GM12864 (cell line): ENCODE results near the gene CDC7.

ENCODE experiments used
- DNase-seq: peaks from one replicate; pipeline ENCODE4 v3.0.0-alpha.2; 2011; ENCODE audit warnings: low read depth
- H3K4me3 ChIP-seq: 2 replicates; pipeline ENCODE4 v1.5.1; 2011; ENCODE audit warnings: mild to moderate bottlenecking, low read depth, low read length, control low read depth
- TF ChIP-seq, protein P1 (sequence below): IDR thresholded peaks from 2 replicates; pipeline ENCODE4 v1.5.1; 2011; ENCODE audit warnings: low read depth, mild to moderate bottlenecking, moderate library complexity, low read length, control low read depth, inconsistent platforms; ENCODE audit errors: missing control alignments

The CDC7 gene

DNA sequence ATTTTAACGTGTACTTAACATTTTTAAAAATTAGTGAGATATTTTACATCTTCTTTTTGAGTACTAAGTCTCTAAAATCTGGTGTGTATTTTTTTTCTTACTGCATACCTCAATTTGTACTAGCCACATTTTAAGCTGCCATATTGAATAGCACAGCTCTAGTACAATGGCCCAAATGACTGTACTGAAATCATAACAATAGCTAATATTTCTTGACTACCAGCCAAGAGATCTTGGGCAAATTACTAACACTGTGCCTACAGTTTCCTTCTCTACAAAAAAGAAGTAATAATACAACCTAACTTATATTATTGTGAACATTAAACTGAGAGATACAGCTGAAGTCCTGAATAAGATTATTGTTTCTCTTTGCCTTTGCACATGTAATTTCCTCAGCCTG, 57.2 kb downstream of the CDC7 start:
- TF ChIP-seq, protein P1, sequence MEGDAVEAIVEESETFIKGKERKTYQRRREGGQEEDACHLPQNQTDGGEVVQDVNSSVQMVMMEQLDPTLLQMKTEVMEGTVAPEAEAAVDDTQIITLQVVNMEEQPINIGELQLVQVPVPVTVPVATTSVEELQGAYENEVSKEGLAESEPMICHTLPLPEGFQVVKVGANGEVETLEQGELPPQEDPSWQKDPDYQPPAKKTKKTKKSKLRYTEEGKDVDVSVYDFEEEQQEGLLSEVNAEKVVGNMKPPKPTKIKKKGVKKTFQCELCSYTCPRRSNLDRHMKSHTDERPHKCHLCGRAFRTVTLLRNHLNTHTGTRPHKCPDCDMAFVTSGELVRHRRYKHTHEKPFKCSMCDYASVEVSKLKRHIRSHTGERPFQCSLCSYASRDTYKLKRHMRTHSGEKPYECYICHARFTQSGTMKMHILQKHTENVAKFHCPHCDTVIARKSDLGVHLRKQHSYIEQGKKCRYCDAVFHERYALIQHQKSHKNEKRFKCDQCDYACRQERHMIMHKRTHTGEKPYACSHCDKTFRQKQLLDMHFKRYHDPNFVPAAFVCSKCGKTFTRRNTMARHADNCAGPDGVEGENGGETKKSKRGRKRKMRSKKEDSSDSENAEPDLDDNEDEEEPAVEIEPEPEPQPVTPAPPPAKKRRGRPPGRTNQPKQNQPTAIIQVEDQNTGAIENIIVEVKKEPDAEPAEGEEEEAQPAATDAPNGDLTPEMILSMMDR: no peak
- no peak overlapping the region for H3K4me3 ChIP-seq
- DNase-seq: no peak

DNA sequence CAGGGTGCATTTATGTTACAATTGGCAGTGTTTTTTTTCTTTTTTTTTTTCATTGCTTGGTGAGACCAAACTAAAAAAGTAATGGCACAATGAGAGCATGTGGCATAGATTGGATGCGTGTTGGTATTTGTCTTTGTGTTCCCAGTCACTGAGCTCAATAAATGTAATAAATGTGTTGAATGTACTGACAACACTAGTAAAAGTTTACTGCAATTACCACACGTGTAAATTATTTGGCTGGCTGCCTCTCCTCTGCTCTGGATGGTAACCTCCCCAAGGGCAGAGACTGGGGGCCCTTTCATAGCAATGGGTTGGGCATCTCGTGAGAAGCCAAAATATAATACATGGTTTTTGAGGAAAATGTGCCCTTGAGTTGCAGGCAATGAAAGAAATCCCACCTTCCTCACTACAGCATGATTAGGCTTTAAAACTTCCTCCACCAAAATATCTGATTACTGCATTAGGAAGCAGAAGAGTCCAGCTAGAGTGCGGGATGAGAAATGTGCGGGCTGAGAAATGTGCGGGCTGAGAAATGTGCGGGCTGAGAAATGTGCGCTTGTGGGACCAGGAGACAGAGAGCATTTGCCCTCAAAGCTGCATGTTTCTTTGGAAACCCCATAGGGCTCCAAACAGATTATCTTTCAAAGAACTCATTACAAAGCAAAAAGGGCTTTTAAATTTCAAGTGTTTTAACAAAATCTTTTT, 58.5 kb downstream of the CDC7 start:
- H3K4me3 ChIP-seq: no peak overlapping the region
- DNase-seq: no peak
- TF ChIP-seq, protein P1: no peak

DNA sequence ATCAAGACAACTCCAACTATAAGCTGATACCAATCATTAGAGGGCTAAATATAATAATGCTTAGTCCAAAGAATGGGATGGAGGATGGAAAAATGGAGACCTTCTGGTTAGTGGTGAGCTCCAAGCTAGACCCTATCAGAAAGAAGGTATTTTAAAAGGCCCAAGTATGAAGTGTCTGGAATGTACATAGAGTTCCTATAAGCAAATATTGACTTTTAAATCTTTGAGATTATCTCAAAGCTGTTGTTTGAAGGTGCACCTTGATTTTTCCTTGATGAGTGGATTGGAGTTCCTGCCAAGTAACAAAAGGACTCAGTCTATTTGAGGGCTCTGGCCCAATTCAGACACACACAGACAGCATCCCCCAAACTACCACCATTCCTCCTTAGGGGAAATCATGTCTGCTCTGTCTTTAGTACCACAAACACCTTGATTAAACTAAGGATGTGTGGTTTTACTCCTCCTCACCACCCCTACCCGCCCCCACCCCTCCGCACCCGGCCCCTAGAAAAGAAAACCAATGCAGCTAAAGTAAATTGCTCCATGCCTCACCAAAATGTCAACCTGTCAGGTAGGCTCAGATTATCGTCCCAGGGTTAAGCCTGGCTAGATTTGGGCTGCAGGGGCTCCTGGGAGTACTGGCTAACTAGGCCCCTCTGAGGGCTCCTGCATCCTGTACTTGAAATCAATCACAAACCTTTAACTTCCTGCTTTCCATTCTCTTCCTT, 59.4 kb downstream of the CDC7 start:
- no peak for DNase-seq
- TF ChIP-seq, protein P1: no peak
- H3K4me3 ChIP-seq: no peak overlapping the region

DNA sequence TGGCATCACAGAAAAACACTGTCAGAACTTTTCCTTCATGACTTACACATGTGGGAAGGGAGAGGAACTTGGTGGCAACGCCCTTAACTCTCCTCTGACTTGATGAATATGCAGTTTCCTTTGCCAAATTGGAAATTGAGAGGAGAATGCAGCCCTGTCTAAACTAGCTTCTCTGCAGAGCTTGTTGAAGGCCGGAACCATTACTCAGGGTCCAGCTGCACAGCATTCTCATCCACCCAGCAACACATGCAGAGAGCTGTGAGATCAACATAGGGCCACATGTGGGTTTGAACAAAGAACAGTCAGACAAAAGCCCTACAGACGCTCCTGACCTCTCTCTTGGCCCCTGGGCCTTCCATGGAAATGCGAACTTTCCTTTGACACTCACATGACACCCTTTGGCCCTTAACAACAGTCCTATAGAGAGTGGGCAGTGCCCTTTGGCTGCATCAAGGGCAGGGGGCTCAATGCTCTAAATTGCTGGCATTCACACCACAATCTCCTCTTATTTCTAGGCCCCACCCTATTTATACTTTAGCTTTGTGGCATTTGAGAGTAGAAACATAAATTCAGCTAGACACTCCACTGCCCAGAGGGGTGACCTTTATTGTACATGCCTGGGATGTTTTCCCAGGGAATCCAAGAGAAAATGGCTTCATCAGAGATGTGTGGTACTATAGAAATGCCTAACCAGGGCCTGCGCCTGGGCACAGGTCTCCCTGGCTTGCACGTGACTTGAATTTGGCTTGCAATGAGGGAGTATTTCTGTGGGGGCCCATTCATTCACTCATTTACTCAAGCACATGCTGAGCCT, 64.4 kb downstream of the CDC7 start:
- DNase-seq: no peak
- no peak overlapping the region for H3K4me3 ChIP-seq
- TF ChIP-seq, protein P1: no peak

DNA sequence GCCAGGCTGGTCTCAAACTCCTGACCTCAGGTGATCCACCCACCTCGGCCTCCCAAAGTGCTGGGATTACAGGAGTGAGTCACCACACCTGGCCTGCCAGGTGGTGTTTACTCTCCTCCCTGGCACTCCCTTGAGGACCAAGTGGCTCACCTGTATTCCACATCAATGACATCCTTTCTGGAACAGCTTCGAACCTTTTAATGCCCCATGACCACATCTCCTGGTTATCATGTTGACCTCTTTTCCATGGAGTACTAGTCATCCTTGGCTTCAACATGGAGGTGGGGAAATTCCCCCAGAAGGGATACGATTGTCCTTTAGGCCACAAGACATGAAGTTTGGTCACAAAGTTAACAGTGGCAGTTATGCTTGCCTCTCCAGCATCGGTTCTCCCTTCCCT, 66.9 kb downstream of the CDC7 start:
- DNase-seq: no peak
- H3K4me3 ChIP-seq: no peak overlapping the region
- TF ChIP-seq, protein P1: no peak

DNA sequence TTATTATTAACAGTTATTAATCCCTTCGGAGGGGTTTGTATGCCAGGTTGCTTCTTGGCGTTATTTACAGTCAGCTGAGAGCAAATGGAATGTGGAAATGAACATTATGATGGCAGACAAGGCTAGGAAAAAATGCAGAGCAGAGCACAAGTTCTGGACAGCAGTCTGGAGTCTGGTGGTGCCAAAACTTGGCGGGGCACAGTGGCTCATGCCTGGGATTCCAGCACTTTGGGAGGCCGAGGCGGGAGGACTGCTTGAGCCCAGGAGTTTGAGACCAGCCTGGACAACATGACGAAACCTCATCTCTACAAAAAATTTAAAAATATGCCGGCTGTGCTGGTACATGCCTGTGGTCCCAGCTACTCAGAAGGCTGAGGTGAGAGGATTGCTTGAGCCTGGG, 67.6 kb downstream of the CDC7 start:
- TF ChIP-seq, protein P1: no peak
- no peak overlapping the region for H3K4me3 ChIP-seq
- no peak for DNase-seq
